IMR-90 (cell line): ENCODE data around the gene SP9. TPM values are rescaled to one million over a fixed set of nuclear protein-coding genes. Genes with fewer than 3 reads are reported as not detected.

Source experiments
- ATAC-seq: fragments of 200-7000 bp; cut with Tn5 transposase; 2 replicates; pipeline ENCODE4 v1.9.1; 2020; ENCODE audit warnings: low read depth, mild to moderate bottlenecking, moderate library complexity
- BruUV-seq: library from RNA; stranded (reverse); fragments of 400-500 nt; replicated peaks from 2 replicates; lab custom pipeline; 2021; lab: Mats Ljungman, UMichigan
- CTCF ChIA-PET: fragments of 300-600 bp; formaldehyde crosslinking; extraction: SDS; loops from one replicate; lab custom pipeline; 2021; ENCODE audit warnings: antibody characterized with exemption; lab: Yijun Ruan, JAX
- POLR2A ChIA-PET: fragments of 300-600 bp; sonication (Branson Sonifier 250); formaldehyde crosslinking; loops from one replicate; lab custom pipeline; 2022; ENCODE audit warnings: antibody characterized with exemption; ENCODE audit not compliant: unreplicated experiment; lab: Charles Lee
- DNase-seq: peaks from one replicate; pipeline ENCODE4 v3.0.0; 2013
- H2AFZ ChIP-seq: replicated peaks from 2 replicates; pipeline ENCODE3; 2013; ENCODE audit warnings: low read length, mild to moderate bottlenecking; ENCODE audit not compliant: poor library complexity
- H2AK5ac ChIP-seq: 2 replicates; pipeline ENCODE4 v1.6.1; 2013; ENCODE audit warnings: low read depth, low read length, inconsistent platforms
- H2AK9ac ChIP-seq: replicated peaks from 2 replicates; pipeline ENCODE3; 2013; ENCODE audit warnings: mild to moderate bottlenecking, low read depth, low read length, moderate library complexity; ENCODE audit not compliant: poor library complexity
- H2BK120ac ChIP-seq: 2 replicates; pipeline ENCODE4 v1.6.1; 2013; ENCODE audit warnings: low read depth, low read length, inconsistent platforms
- H2BK15ac ChIP-seq: 3 replicates; pipeline ENCODE4 v1.6.1; 2013; ENCODE audit warnings: low read depth, low read length, inconsistent platforms
- H2BK20ac ChIP-seq: 2 replicates; pipeline ENCODE4 v1.6.1; 2013; ENCODE audit warnings: low read depth, mild to moderate bottlenecking, inconsistent platforms, low read length, moderate library complexity
- H2BK5ac ChIP-seq: 2 replicates; pipeline ENCODE4 v1.6.1; 2013; ENCODE audit warnings: mild to moderate bottlenecking, low read depth, low read length, inconsistent platforms; ENCODE audit not compliant: poor library complexity, severe bottlenecking
- H3K14ac ChIP-seq: replicated peaks from 2 replicates; pipeline ENCODE4 v1.6.1; 2013; ENCODE audit warnings: low read depth, low read length, inconsistent platforms
- H3K18ac ChIP-seq: 2 replicates; pipeline ENCODE4 v1.6.1; 2013; ENCODE audit warnings: low read depth, low read length, control low read depth
- H3K23ac ChIP-seq: 2 replicates; pipeline ENCODE4 v1.6.1; 2013; ENCODE audit warnings: low read depth, low read length, inconsistent platforms
- H3K27ac ChIP-seq: 2 replicates; pipeline ENCODE4 v1.5.1; 2013; ENCODE audit warnings: mild to moderate bottlenecking, control low read depth, low read length; ENCODE audit not compliant: insufficient read depth
- H3K27me3 ChIP-seq: 2 replicates; pipeline ENCODE4 v1.6.1; 2013; ENCODE audit warnings: low read length; ENCODE audit not compliant: control insufficient read depth, insufficient read depth
- H3K36me3 ChIP-seq: 2 replicates; pipeline ENCODE4 v1.6.1; 2013; ENCODE audit warnings: low read length, mixed read lengths; ENCODE audit not compliant: control insufficient read depth, insufficient read depth
- H3K4ac ChIP-seq: 2 replicates; pipeline ENCODE4 v1.6.1; 2013; ENCODE audit warnings: low read depth, low read length, inconsistent platforms
- H3K4me1 ChIP-seq: 2 replicates; pipeline ENCODE4 v1.6.1; 2013; ENCODE audit warnings: low read length, mixed read lengths; ENCODE audit not compliant: control insufficient read depth, insufficient read depth
- H3K4me2 ChIP-seq: 2 replicates; pipeline ENCODE4 v1.6.1; 2013; ENCODE audit warnings: low read depth, mild to moderate bottlenecking, control low read depth, low read length, moderate library complexity
- H3K4me3 ChIP-seq: 2 replicates; pipeline ENCODE4 v1.5.1; 2013; ENCODE audit warnings: low read depth, mild to moderate bottlenecking, control low read depth, low read length, moderate library complexity; ENCODE audit not compliant: insufficient read depth
- H3K56ac ChIP-seq: 2 replicates; pipeline ENCODE4 v1.6.1; 2013; ENCODE audit warnings: low read length, inconsistent platforms; ENCODE audit not compliant: insufficient read depth; ENCODE audit errors: extremely low read depth
- H3K79me1 ChIP-seq, 2 experiments: 2 replicates each; pipeline ENCODE4 v1.6.1; 2013; ENCODE audit warnings: low read length in 2 of 2, inconsistent platforms in 1 of 2, low read depth in 1 of 2
- H3K9ac ChIP-seq: 2 replicates; pipeline ENCODE4 v1.6.1; 2013; ENCODE audit warnings: low read depth, low read length, control low read depth
- H3K9me1 ChIP-seq: 2 replicates; pipeline ENCODE4 v1.6.1; 2013; ENCODE audit warnings: low read length, inconsistent platforms; ENCODE audit not compliant: insufficient read depth
- H3K9me3 ChIP-seq: 2 replicates; pipeline ENCODE4 v1.6.1; 2013; ENCODE audit warnings: low read length; ENCODE audit not compliant: control insufficient read depth, insufficient read depth
- H4K20me1 ChIP-seq: 2 replicates; pipeline ENCODE4 v1.6.1; 2013; ENCODE audit warnings: low read length, inconsistent platforms; ENCODE audit not compliant: insufficient read depth
- H4K5ac ChIP-seq: 2 replicates; pipeline ENCODE4 v1.6.1; 2013; ENCODE audit warnings: mild to moderate bottlenecking, low read depth, low read length, control low read depth
- H4K8ac ChIP-seq, 2 experiments: 2 replicates each; pipeline ENCODE4 v1.6.1; 2013; ENCODE audit warnings: low read depth in 2 of 2, low read length in 2 of 2, control low read depth in 1 of 2, inconsistent platforms in 1 of 2
- H4K91ac ChIP-seq: 2 replicates; pipeline ENCODE4 v1.6.1; 2013; ENCODE audit warnings: low read depth, low read length, inconsistent platforms; ENCODE audit not compliant: insufficient read depth
- BHLHE40 ChIP-seq: fragments of 150-350 bp; IDR thresholded peaks from 2 replicates; pipeline ENCODE4 v1.6.1; 2016; ENCODE audit warnings: mild to moderate bottlenecking, low read depth, low read length
- CEBPB ChIP-seq: IDR thresholded peaks from 2 replicates; pipeline ENCODE4 v1.6.1; 2012; ENCODE audit warnings: low read depth, low read length, improper control_type of control experiment
- CHD1 ChIP-seq: IDR thresholded peaks from 2 replicates; pipeline ENCODE4 v1.6.1; 2012; ENCODE audit warnings: low read depth, low read length, improper control_type of control experiment
- CTCF ChIP-seq: conservative IDR thresholded peaks from 2 replicates; pipeline ENCODE4 v1.5.1; 2012; ENCODE audit warnings: mild to moderate bottlenecking, low read depth, low read length, improper control_type of control experiment
- ELK1 ChIP-seq: fragments of 150-350 bp; IDR thresholded peaks from 2 replicates; pipeline ENCODE4 v1.6.1; 2016; ENCODE audit warnings: low read depth, mild to moderate bottlenecking, low read length, moderate library complexity, borderline replicate concordance
- FOS ChIP-seq: fragments of 150-350 bp; IDR thresholded peaks from 2 replicates; pipeline ENCODE4 v1.6.1; 2016; ENCODE audit warnings: low read depth, low read length
- MAFK ChIP-seq: IDR thresholded peaks from 2 replicates; pipeline ENCODE4 v1.6.1; 2012; ENCODE audit warnings: low read depth, low read length, improper control_type of control experiment
- MAZ ChIP-seq: IDR thresholded peaks from 2 replicates; pipeline ENCODE4 v1.6.1; 2012; ENCODE audit warnings: low read depth, mild to moderate bottlenecking, low read length, improper control_type of control experiment, moderate library complexity, borderline replicate concordance
- MXI1 ChIP-seq: IDR thresholded peaks from 2 replicates; pipeline ENCODE4 v1.6.1; 2012; ENCODE audit warnings: low read depth, mild to moderate bottlenecking, low read length, moderate library complexity, borderline replicate concordance
- NFE2L2 ChIP-seq: fragments of 150-350 bp; IDR thresholded peaks from 2 replicates; pipeline ENCODE4 v1.6.1; 2016; ENCODE audit warnings: low read depth, mild to moderate bottlenecking, low read length
- POLR2A ChIP-seq: IDR thresholded peaks from 2 replicates; pipeline ENCODE4 v1.6.1; 2012; ENCODE audit warnings: mild to moderate bottlenecking, low read depth, low read length
- RAD21 ChIP-seq: IDR thresholded peaks from 2 replicates; pipeline ENCODE4 v1.6.1; 2012; ENCODE audit warnings: low read length, improper control_type of control experiment
- RCOR1 ChIP-seq: IDR thresholded peaks from 2 replicates; pipeline ENCODE4 v1.6.1; 2012; ENCODE audit warnings: mild to moderate bottlenecking, low read length, improper control_type of control experiment; ENCODE audit not compliant: insufficient replicate concordance
- RFX5 ChIP-seq: IDR thresholded peaks from 2 replicates; pipeline ENCODE4 v1.8.0; 2012; ENCODE audit warnings: low read depth, mild to moderate bottlenecking, low read length, moderate library complexity
- SMC3 ChIP-seq: fragments of 150-350 bp; IDR thresholded peaks from 2 replicates; pipeline ENCODE4 v1.6.1; 2016; ENCODE audit warnings: low read depth, mild to moderate bottlenecking, antibody characterized with exemption, low read length, moderate library complexity
- USF2 ChIP-seq: fragments of 150-350 bp; IDR thresholded peaks from 2 replicates; pipeline ENCODE4 v1.6.1; 2017; ENCODE audit warnings: mild to moderate bottlenecking, antibody characterized with exemption, low read length, low read depth
- WGBS, 2 experiments: methylation state at CpG; one replicate each; pipeline versions ENCODE4 v1.1.5 to v1.1.7; 2013; ENCODE audit warnings: missing lambda C conversion rate in 2 of 2; ENCODE audit not compliant: insufficient read length in 1 of 2; ENCODE audit errors: extremely low coverage in 2 of 2; 5-methylcytosine and 5-hydroxymethylcytosine counted together
- dilution Hi-C: fragments of 300-500 bp; cut with HindIII; formaldehyde crosslinking; loops from one replicate; pipeline ENCODE4 v1.14.3; 2018; ENCODE audit warnings: low sequenced_read_pairs; ENCODE audit not compliant: unreplicated experiment
- in situ Hi-C: fragments of 300-500 bp; cut with MboI; formaldehyde crosslinking; loops from 3 replicates; pipeline ENCODE4 v1.14.3; 2019; ENCODE audit warnings: low sequenced_read_pairs, inconsistent platforms, mixed read lengths
- intact Hi-C: fragments of 100-400 bp; cut with micrococcal nuclease; formaldehyde crosslinking; loops from 2 replicates; pipeline ENCODE4 v1.10.0; 2022
- polyA plus RNA-seq, 3 experiments: library from polyadenylated mRNA; depleted of rRNA; stranded (reverse); fragments of >200 nt; gene quantifications; 2 replicates each; pipeline ENCODE4 v1.2.3, GENCODE V29; 2012; ENCODE audit warnings: low replicate concordance in 1 of 3
- total RNA-seq: library from RNA; depleted of rRNA; stranded (reverse); fragments of >200 nt; gene quantifications from 2 replicates; pipeline ENCODE4 v1.2.3, GENCODE V29; 2012

Gene SP9
- total and polyA plus RNA-seq, 2 of the 4 experiments (the other 2 are of a cell fraction), result not detected

GRCh38 chr2:174353004-174353403, 18.2 kb downstream of the SP9 start:
- Histone ChIP-seq H3K14ac (no peak overlapping the region), H2BK120ac (no peak overlapping the region), H4K20me1 (no peaks in the 10 kb centered on the region), H3K9ac (no peak overlapping the region), H2AK5ac (no peak overlapping the region), H3K23ac (no peak overlapping the region), H2AFZ (no peak overlapping the region), H4K91ac (no peak overlapping the region), H4K8ac (no peak overlapping the region), H2BK15ac (no peak overlapping the region), H3K27me3 (no peaks in the 10 kb centered on the region), H2AK9ac (no peak overlapping the region), H3K9me3 (no peaks in the 10 kb centered on the region), H3K56ac (no peak overlapping the region), H2BK20ac (no peak overlapping the region), H3K4ac (no peak overlapping the region), H3K36me3 (peaks cover 9% of the 10 kb centered on the region; the same call in 1 of the 2 replicates), H3K27ac (no peak overlapping the region), H3K9me1 (no peaks in the 10 kb centered on the region), H3K18ac (no peak overlapping the region), H2BK5ac (no peak overlapping the region), H3K4me3 (no peak overlapping the region), H3K4me2 (no peak overlapping the region), H3K4me1 (no peaks in the 10 kb centered on the region), H3K79me1 (no peaks in the 10 kb centered on the region), H4K5ac (no peak overlapping the region)
- WGBS, 2 experiments, result no CpG with 5 or more reads among the region's 1 CpG
- no TSS peak for BruUV-seq
- dilution Hi-C loops (no loop called here), intact Hi-C loops (no loop called here), in situ Hi-C loops (no loop called here)
- ChIA-PET POLR2A (no interaction called here), CTCF (no interaction called here)
- DNase-seq (no peak), ATAC-seq (no peak)
- TF ChIP-seq CHD1, result no peak
- TF ChIP-seq FOS, result no peak
- TF ChIP-seq RAD21, result no peak
- no peak for TF ChIP-seq SMC3
- TF ChIP-seq NFE2L2, result no peak
- no peak for TF ChIP-seq MXI1
- no peak for TF ChIP-seq USF2
- TF ChIP-seq RFX5, result no peak
- no peak for TF ChIP-seq MAFK
- TF ChIP-seq POLR2A, result no peak
- no peak for TF ChIP-seq MAZ
- TF ChIP-seq RCOR1, result no peak
- TF ChIP-seq CEBPB, result no peak
- TF ChIP-seq BHLHE40, result no peak
- no peak for TF ChIP-seq ELK1
- no peak for TF ChIP-seq CTCF
